SK-N-SH (cell line): ENCODE measurements around the gene ZMIZ1. TPM values are rescaled to one million over a fixed set of nuclear protein-coding genes. Genes with fewer than 3 reads are reported as not detected.

Source experiments
- CTCF ChIA-PET: fragments of 300-600, 350-600 bp; formaldehyde crosslinking; extraction: SDS; loops from one replicate; lab custom pipeline; 2021; lab: Yijun Ruan, JAX
- POLR2A ChIA-PET: fragments of 350-600 bp; sonication (Branson Sonifier 250); formaldehyde crosslinking; extraction: SDS; loops from one replicate; lab custom pipeline; 2020; ENCODE audit warnings: antibody characterized with exemption, inconsistent platforms; lab: Yijun Ruan, JAX
- DNase-seq: peaks from one replicate; pipeline ENCODE4 v3.0.0; 2012
- H2AFZ ChIP-seq: fragments of 200-600 bp; sonication (generic); 2 replicates; pipeline ENCODE4 v1.8.1; 2016; ENCODE audit warnings: antibody characterized with exemption, mild to moderate bottlenecking, low read depth
- H3F3A ChIP-seq: fragments of 200-600 bp; sonication (generic); replicated peaks from 2 replicates; pipeline ENCODE3; 2016; ENCODE audit warnings: antibody characterized with exemption, mild to moderate bottlenecking; ENCODE audit not compliant: insufficient read depth
- H3K27ac ChIP-seq, 2 experiments: fragments of 200-500 bp in 1 of 2; fragments of 200-600 bp in 1 of 2; sonication (Bioruptor generic) in 1 of 2; sonication (generic), shearing (Covaris generic) in 1 of 2; 2 replicates each; pipeline versions ENCODE4 v1.5.1 to v1.6.1; 2014 to 2016; ENCODE audit warnings: low read depth in 2 of 2, inconsistent platforms in 1 of 2, low read length in 1 of 2, mild to moderate bottlenecking in 1 of 2, mixed read lengths in 1 of 2
- H3K27me3 ChIP-seq: fragments of 200-600 bp; sonication (generic), shearing (Covaris generic); 2 replicates; pipeline ENCODE4 v1.6.1; 2016; ENCODE audit warnings: mixed run types; ENCODE audit not compliant: insufficient read depth
- H3K36me3 ChIP-seq, 2 experiments: fragments of 200-500 bp in 1 of 2; fragments of 200-600 bp in 1 of 2; sonication (Bioruptor generic) in 1 of 2; sonication (generic) in 1 of 2; replicated peaks in 1 of 2; 2 replicates each; pipeline versions ENCODE3 to v1.5.1; 2014 to 2016; ENCODE audit warnings: low read length in 1 of 2, mild to moderate bottlenecking in 1 of 2; ENCODE audit not compliant: insufficient read depth in 2 of 2, control insufficient read depth in 1 of 2
- H3K4me1 ChIP-seq, 2 experiments: fragments of 200-500 bp in 1 of 2; fragments of 200-600 bp in 1 of 2; sonication (Bioruptor generic) in 1 of 2; sonication (generic), shearing (Covaris generic) in 1 of 2; 2 replicates each; pipeline versions ENCODE4 v1.5.1 to v1.6.1; 2014 to 2016; ENCODE audit warnings: low read depth in 1 of 2, low read length in 1 of 2, mixed run types in 1 of 2; ENCODE audit not compliant: insufficient read depth in 2 of 2, control insufficient read depth in 1 of 2
- H3K4me2 ChIP-seq: fragments of 200-600 bp; sonication (generic), shearing (Covaris generic); 2 replicates; pipeline ENCODE4 v1.6.1; 2017; ENCODE audit warnings: mixed run types
- H3K4me3 ChIP-seq, 2 experiments: fragments of 200-500 bp in 1 of 2; fragments of 200-600 bp in 1 of 2; sonication (Bioruptor generic) in 1 of 2; sonication (generic), shearing (Covaris generic) in 1 of 2; 2 replicates each; pipeline versions ENCODE4 v1.5.1 to v1.8.1; 2014 to 2016; ENCODE audit warnings: low read depth in 2 of 2, inconsistent platforms in 1 of 2, low read length in 1 of 2, mild to moderate bottlenecking in 1 of 2, mixed read lengths in 1 of 2, moderate library complexity in 1 of 2
- H3K79me2 ChIP-seq: fragments of 200-600 bp; sonication (generic); 2 replicates; pipeline ENCODE4 v1.8.1; 2017; ENCODE audit warnings: mild to moderate bottlenecking; ENCODE audit not compliant: insufficient read depth
- H3K9ac ChIP-seq: fragments of 200-600 bp; sonication (generic); 2 replicates; pipeline ENCODE4 v1.6.1; 2017; ENCODE audit warnings: mixed run types
- H3K9me2 ChIP-seq: fragments of 200-600 bp; sonication (generic); 2 replicates; pipeline ENCODE4 v1.6.1; 2017; ENCODE audit warnings: mixed run types
- H3K9me3 ChIP-seq: fragments of 200-600 bp; sonication (generic); 2 replicates; pipeline ENCODE4 v1.6.1; 2017; ENCODE audit warnings: mixed run types, mild to moderate bottlenecking, moderate library complexity
- H4K20me1 ChIP-seq: fragments of 200-600 bp; sonication (generic); 2 replicates; pipeline ENCODE4 v1.6.1; 2017; ENCODE audit warnings: mild to moderate bottlenecking, mixed run types; ENCODE audit not compliant: insufficient read depth
- CHD2 ChIP-seq: fragments of 150-350 bp; IDR thresholded peaks from 2 replicates; pipeline ENCODE4 v1.6.1; 2018; ENCODE audit warnings: low read length; ENCODE audit not compliant: partially characterized antibody
- EP300 ChIP-seq, 2 experiments: IDR thresholded peaks; 2 replicates each; pipeline versions ENCODE4 v1.4.0 to v1.6.1; 2012; ENCODE audit warnings: borderline replicate concordance in 1 of 2, low read depth in 1 of 2, low read length in 1 of 2
- FOXJ3 ChIP-seq: sonication (generic); formaldehyde crosslinking; IDR thresholded peaks from 2 replicates; pipeline ENCODE4 v1.5.1; 2020; ENCODE audit warnings: mild to moderate bottlenecking, missing genetic modification reagents
- FOXM1 ChIP-seq: IDR thresholded peaks from 2 replicates; pipeline ENCODE4 v1.4.0; 2012; ENCODE audit warnings: low read depth, mild to moderate bottlenecking
- GATA2 ChIP-seq: sonication (generic); formaldehyde crosslinking; IDR thresholded peaks from 2 replicates; pipeline ENCODE4 v1.5.0; 2020; ENCODE audit warnings: mild to moderate bottlenecking, missing genetic modification reagents
- RCOR1 ChIP-seq: fragments of 150-350 bp; IDR thresholded peaks from 2 replicates; pipeline ENCODE4 v1.6.1; 2017; ENCODE audit warnings: antibody characterized with exemption, low read length
- RFX5 ChIP-seq: IDR thresholded peaks from 2 replicates; pipeline ENCODE4 v1.6.1; 2012; ENCODE audit warnings: mild to moderate bottlenecking, improper control_type of control experiment, low read length
- SMC3 ChIP-seq: IDR thresholded peaks from 2 replicates; pipeline ENCODE4 v1.6.1; 2012; ENCODE audit warnings: low read depth, low read length, improper control_type of control experiment
- TAF1 ChIP-seq: IDR thresholded peaks from 2 replicates; pipeline ENCODE4 v1.6.1; 2012; ENCODE audit warnings: low read depth, mild to moderate bottlenecking, low read length, moderate library complexity, borderline replicate concordance
- TEAD4 ChIP-seq: IDR thresholded peaks from 2 replicates; pipeline ENCODE4 v1.4.0; 2012; ENCODE audit warnings: mild to moderate bottlenecking, borderline replicate concordance; ENCODE audit not compliant: insufficient read depth
- WGBS: methylation state at CpG from one replicate; pipeline ENCODE4 v1.1.6; 2017; ENCODE audit warnings: low lambda C conversion rate; 5-methylcytosine and 5-hydroxymethylcytosine counted together
- polyA plus RNA-seq, 3 experiments: library from polyadenylated mRNA; depleted of rRNA; stranded (reverse); fragments of >200 nt; gene quantifications; 2 replicates each; pipeline ENCODE4 v1.2.3, GENCODE V29; 2012
- TF ChIP-seq, protein P1 (sequence below): fragments of 150-350 bp; IDR thresholded peaks from 2 replicates; pipeline ENCODE4 v1.6.1; 2016; ENCODE audit warnings: mild to moderate bottlenecking, low read depth, low read length
- TF ChIP-seq, protein P2 (sequence below): IDR thresholded peaks from 2 replicates; pipeline ENCODE4 v1.4.0; 2012; ENCODE audit warnings: low read depth
- TF ChIP-seq, protein P3 (sequence below): fragments of 200-600 bp; sonication (generic); IDR thresholded peaks from 2 replicates; pipeline ENCODE4 v1.6.1; 2017; ENCODE audit warnings: antibody characterized with exemption, mild to moderate bottlenecking, moderate library complexity
- TF ChIP-seq, protein P4 (sequence below): IDR thresholded peaks from 2 replicates; pipeline ENCODE4; 2012

The ZMIZ1 gene
- polyA plus RNA-seq, 1 of the 3 experiments (the other 2 are of a cell fraction), result 23.5 TPM

DNA sequence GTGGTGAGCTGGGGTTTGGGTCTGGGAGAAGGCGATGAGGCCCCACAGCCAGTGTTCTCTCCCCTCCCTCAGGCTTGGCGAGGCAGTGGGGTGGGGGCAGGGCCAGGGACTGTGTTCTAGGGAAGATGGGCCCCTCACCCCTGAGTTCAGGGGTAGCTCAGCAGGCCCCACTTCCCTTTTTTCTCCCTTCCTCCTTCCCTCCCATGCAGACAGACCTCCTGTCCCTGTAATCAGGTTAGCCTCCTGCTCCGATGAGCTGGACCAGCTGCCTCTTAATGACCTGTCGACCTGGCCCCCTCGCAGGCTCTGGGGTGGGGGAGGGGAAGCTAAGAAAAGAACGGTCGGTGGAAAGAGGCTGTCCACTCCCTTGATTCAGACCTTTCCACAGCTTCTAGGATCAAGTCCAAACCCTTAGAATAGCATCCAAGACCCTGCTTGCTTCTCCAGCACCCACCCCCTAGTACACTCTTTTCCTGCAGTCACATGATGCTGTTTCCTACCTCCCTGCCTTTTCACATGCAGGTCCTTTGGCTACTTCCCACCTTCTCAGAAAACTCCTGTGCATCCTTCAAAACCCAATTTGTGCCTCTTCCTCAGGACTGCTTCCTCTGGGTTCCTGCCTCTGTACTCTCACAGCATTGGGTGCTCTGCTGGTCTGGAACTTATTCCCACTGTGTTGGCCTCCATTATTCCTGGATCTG lies 64.1 kb downstream of the ZMIZ1 start:
- Histone ChIP-seq H2AFZ (no peak overlapping the region), H3K9me3 (no peaks in the 10 kb centered on the region), H3K27ac (peak overlapping the region; percentile 3 to 95; a peak in 3 of 4 replicates), H3K9me2 (no peaks in the 10 kb centered on the region), H3K4me3 (no peak overlapping the region), H3K79me2 (peaks cover 100% of the 10 kb centered on the region), H3K4me2 (no peak overlapping the region), H4K20me1 (peaks cover 48% of the 10 kb centered on the region; the same call in 1 of the 2 replicates), H3K36me3 (peaks cover 8 to 14% of the 10 kb centered on the region in 2 experiments), H3K27me3 (no peaks in the 10 kb centered on the region), H3K4me1 (peaks cover 41 to 95% of the 10 kb centered on the region in 2 experiments), H3F3A (peaks cover 13% of the 10 kb centered on the region), H3K9ac (no peak overlapping the region)
- POLR2A ChIA-PET, result interaction anchor here (1.0 to 1.6 kb wide), 2 partner anchors 19 to 661 kb away, joined by 3 to 5 read pairs; no protein-coding TSS in a partner anchor
- peak; percentile 82 for DNase-seq
- CTCF ChIA-PET, result interaction anchor here (4.0 kb wide), 1 partner anchor 63 kb away, joined by 30 read pairs; no protein-coding TSS in a partner anchor
- WGBS, result 54% methylated on average over 7 of the region's 7 CpGs
- TF ChIP-seq, protein P1, sequence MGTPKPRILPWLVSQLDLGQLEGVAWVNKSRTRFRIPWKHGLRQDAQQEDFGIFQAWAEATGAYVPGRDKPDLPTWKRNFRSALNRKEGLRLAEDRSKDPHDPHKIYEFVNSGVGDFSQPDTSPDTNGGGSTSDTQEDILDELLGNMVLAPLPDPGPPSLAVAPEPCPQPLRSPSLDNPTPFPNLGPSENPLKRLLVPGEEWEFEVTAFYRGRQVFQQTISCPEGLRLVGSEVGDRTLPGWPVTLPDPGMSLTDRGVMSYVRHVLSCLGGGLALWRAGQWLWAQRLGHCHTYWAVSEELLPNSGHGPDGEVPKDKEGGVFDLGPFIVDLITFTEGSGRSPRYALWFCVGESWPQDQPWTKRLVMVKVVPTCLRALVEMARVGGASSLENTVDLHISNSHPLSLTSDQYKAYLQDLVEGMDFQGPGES, result no peak
- TF ChIP-seq, protein P2, sequence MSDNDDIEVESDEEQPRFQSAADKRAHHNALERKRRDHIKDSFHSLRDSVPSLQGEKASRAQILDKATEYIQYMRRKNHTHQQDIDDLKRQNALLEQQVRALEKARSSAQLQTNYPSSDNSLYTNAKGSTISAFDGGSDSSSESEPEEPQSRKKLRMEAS, result no peak
- peak in 1 of 2 experiments; percentile 65; a peak in 2 of 4 replicates for TF ChIP-seq EP300 (IDR thresholded peaks at IDR 0.05; ENCODE audit: borderline replicate concordance in 1 of 2, low read depth in 1 of 2, low read length in 1 of 2)
- TF ChIP-seq, protein P3, sequence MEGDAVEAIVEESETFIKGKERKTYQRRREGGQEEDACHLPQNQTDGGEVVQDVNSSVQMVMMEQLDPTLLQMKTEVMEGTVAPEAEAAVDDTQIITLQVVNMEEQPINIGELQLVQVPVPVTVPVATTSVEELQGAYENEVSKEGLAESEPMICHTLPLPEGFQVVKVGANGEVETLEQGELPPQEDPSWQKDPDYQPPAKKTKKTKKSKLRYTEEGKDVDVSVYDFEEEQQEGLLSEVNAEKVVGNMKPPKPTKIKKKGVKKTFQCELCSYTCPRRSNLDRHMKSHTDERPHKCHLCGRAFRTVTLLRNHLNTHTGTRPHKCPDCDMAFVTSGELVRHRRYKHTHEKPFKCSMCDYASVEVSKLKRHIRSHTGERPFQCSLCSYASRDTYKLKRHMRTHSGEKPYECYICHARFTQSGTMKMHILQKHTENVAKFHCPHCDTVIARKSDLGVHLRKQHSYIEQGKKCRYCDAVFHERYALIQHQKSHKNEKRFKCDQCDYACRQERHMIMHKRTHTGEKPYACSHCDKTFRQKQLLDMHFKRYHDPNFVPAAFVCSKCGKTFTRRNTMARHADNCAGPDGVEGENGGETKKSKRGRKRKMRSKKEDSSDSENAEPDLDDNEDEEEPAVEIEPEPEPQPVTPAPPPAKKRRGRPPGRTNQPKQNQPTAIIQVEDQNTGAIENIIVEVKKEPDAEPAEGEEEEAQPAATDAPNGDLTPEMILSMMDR, result no peak
- peak; percentile 77; the same call in 1 of the 2 replicates for TF ChIP-seq FOXJ3 (CRISPR knock-in tag)
- TF ChIP-seq SMC3, result no peak
- TF ChIP-seq CHD2, result peak; percentile 79

DNA sequence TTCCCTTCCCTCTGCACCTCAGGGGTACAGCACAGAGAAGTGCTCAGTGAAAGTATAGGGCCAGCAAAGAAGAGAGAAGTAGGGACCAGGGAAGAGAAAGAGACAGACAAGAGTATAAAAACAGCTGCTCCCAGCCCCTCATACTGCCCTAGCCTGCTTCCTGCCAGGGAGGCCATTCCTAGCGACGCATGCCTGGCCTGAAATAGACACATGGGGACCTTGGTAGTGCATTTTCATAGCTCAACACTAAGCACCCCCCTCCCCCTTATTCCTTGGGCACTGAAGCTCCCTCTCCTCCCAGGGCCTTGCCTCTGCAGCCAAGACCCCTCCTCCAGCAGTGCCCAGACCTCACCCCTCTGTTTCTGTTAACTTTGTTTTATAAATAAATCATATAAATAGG lies 64.7 kb downstream of the ZMIZ1 start:
- H3K4me2 ChIP-seq, result no peak overlapping the region
- WGBS, result no CpG with 5 or more reads among the region's 2 CpGs
- peaks cover 38 to 95% of the 10 kb centered on the region in 2 experiments for H3K4me1 ChIP-seq
- POLR2A ChIA-PET, result no interaction called here
- no peak overlapping the region for H3K9ac ChIP-seq
- peaks cover 100% of the 10 kb centered on the region for H3K79me2 ChIP-seq
- no peak overlapping the region for H3K4me3 ChIP-seq
- H2AFZ ChIP-seq, result no peak overlapping the region
- peaks cover 8% of the 10 kb centered on the region for H3F3A ChIP-seq
- peaks cover 8 to 14% of the 10 kb centered on the region in 2 experiments for H3K36me3 ChIP-seq
- CTCF ChIA-PET, result interaction anchor here (0.6 to 4.0 kb wide), 3 partner anchors 25 to 584 kb away, joined by 3 to 30 read pairs (median 4); no protein-coding TSS in a partner anchor
- peak overlapping the region; percentile 3 to 95; a peak in 3 of 4 replicates for H3K27ac ChIP-seq
- no peaks in the 10 kb centered on the region for H3K9me3 ChIP-seq
- peaks cover 42% of the 10 kb centered on the region; the same call in 1 of the 2 replicates for H4K20me1 ChIP-seq
- H3K9me2 ChIP-seq, result no peaks in the 10 kb centered on the region
- H3K27me3 ChIP-seq, result no peaks in the 10 kb centered on the region
- no peak for DNase-seq
- TF ChIP-seq TAF1, result no peak
- no peak for TF ChIP-seq GATA2
- TF ChIP-seq FOXM1, result no peak
- TF ChIP-seq, protein P4, sequence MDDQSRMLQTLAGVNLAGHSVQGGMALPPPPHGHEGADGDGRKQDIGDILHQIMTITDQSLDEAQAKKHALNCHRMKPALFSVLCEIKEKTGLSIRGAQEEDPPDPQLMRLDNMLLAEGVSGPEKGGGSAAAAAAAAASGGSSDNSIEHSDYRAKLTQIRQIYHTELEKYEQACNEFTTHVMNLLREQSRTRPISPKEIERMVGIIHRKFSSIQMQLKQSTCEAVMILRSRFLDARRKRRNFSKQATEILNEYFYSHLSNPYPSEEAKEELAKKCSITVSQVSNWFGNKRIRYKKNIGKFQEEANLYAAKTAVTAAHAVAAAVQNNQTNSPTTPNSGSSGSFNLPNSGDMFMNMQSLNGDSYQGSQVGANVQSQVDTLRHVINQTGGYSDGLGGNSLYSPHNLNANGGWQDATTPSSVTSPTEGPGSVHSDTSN, result no peak
- TF ChIP-seq, protein P2, result no peak
- TF ChIP-seq RFX5, result no peak
- TF ChIP-seq TEAD4, result no peak
- TF ChIP-seq, protein P1, result no peak
- TF ChIP-seq RCOR1, result no peak
